Chondrocyte (in vitro differentiated cells): ENCODE results near the gene ANKMY2. TPM values are rescaled to one million over a fixed set of nuclear protein-coding genes. Genes with fewer than 3 reads are reported as not detected.
A peak's percentile ranks its signal among the peaks of the same experiment; 100 is the strongest.
"Not testable (repeated sequence)": the region's sequence is repeated elsewhere in the genome, so short reads cannot be mapped to it uniquely, and the experiment has no call there.

Experiments
- DNase-seq: peaks from one replicate; pipeline ENCODE4 v3.0.0; 2021; ENCODE audit warnings: mixed read lengths, low spot score
- H3K27ac Mint-ChIP-seq: one replicate; pipeline ENCODE4 v1.8.0; 2021; ENCODE audit warnings: mild to moderate bottlenecking, moderate library complexity, mixed read lengths; ENCODE audit not compliant: unreplicated experiment
- H3K27me3 Mint-ChIP-seq: 2 replicates; pipeline ENCODE4 v1.8.0; 2021; ENCODE audit warnings: low read depth, mixed read lengths
- H3K36me3 Mint-ChIP-seq: 2 replicates; pipeline ENCODE4 v1.8.0; 2021; ENCODE audit warnings: low read depth, mixed read lengths
- H3K4me1 Mint-ChIP-seq: 2 replicates; pipeline ENCODE4 v1.8.0; 2021; ENCODE audit warnings: low read depth, mild to moderate bottlenecking, mixed read lengths
- H3K4me3 Mint-ChIP-seq: one replicate; pipeline ENCODE4 v1.8.0; 2021; ENCODE audit warnings: mild to moderate bottlenecking, moderate library complexity, mixed read lengths; ENCODE audit not compliant: unreplicated experiment
- H3K9me3 Mint-ChIP-seq: 2 replicates; pipeline ENCODE4 v1.8.0; 2021; ENCODE audit warnings: low read depth, mixed read lengths
- CTCF ChIP-seq: fragments of 200-600 bp; sonication (generic); IDR thresholded peaks from 2 replicates; pipeline ENCODE4 v1.5.0; 2021; ENCODE audit warnings: antibody characterized with exemption, mild to moderate bottlenecking, moderate library complexity
- total RNA-seq: library from RNA; stranded (reverse); gene quantifications from 3 replicates; pipeline ENCODE4 v1.2.1, GENCODE V29; 2021

The ANKMY2 gene
- total RNA-seq, 1 donor from 2014 or later, result 23.3 TPM

GRCh38 chr7:16599860-16600259 lies 45.7 kb downstream of the ANKMY2 start:
- no peak overlapping the region for H3K27ac Mint-ChIP-seq
- no peaks in the 10 kb centered on the region for H3K27me3 Mint-ChIP-seq
- DNase-seq, result no peak
- H3K4me3 Mint-ChIP-seq, result no peak overlapping the region
- TF ChIP-seq CTCF, result no peak
- peaks cover 27% of the 10 kb centered on the region for H3K36me3 Mint-ChIP-seq
- no peaks in the 10 kb centered on the region for H3K9me3 Mint-ChIP-seq
- H3K4me1 Mint-ChIP-seq, result peaks cover 17% of the 10 kb centered on the region

- H3K4me1 Mint-ChIP-seq, result peaks cover 28% of the 10 kb centered on the region
- DNase-seq, result no peak
- no peaks in the 10 kb centered on the region for H3K27me3 Mint-ChIP-seq
- TF ChIP-seq CTCF, result no peak
- H3K27ac Mint-ChIP-seq, result no peak overlapping the region
- peaks cover 17% of the 10 kb centered on the region for H3K36me3 Mint-ChIP-seq
- H3K9me3 Mint-ChIP-seq, result no peaks in the 10 kb centered on the region
- no peak overlapping the region for H3K4me3 Mint-ChIP-seq
These were observed 47.5 kb downstream of the ANKMY2 start for GRCh38 chr7:16598015-16598414.

- H3K27me3 Mint-ChIP-seq, H3K9me3 Mint-ChIP-seq, H3K36me3 Mint-ChIP-seq, DNase-seq, H3K4me3 Mint-ChIP-seq, H3K27ac Mint-ChIP-seq: not testable (repeated sequence)
- peaks cover 31% of the 10 kb centered on the region for H3K4me1 Mint-ChIP-seq
These were observed 50.0 kb downstream of the ANKMY2 start for GRCh38 chr7:16595596-16595995.

GRCh38 chr7:16594676-16595075 lies 50.9 kb downstream of the ANKMY2 start:
- TF ChIP-seq CTCF, result no peak
- no peak overlapping the region for H3K4me3 Mint-ChIP-seq
- DNase-seq, result no peak

GRCh38 chr7:16594061-16594460 lies 51.5 kb downstream of the ANKMY2 start:
- Mint-ChIP-seq H3K27ac (peak overlapping the region; percentile 74), H3K9me3 (no peaks in the 10 kb centered on the region), H3K27me3 (no peaks in the 10 kb centered on the region), H3K4me1 (peaks cover 41% of the 10 kb centered on the region), H3K4me3 (no peak overlapping the region), H3K36me3 (peaks cover 7% of the 10 kb centered on the region)
- no peak for DNase-seq
- TF ChIP-seq CTCF, result no peak

More at GRCh38 chr7:16594676-16595075, 50.9 kb downstream of the ANKMY2 start:
- Mint-ChIP-seq H3K4me1 (peaks cover 40% of the 10 kb centered on the region), H3K36me3 (peaks cover 7% of the 10 kb centered on the region), H3K27me3 (no peaks in the 10 kb centered on the region), H3K27ac (peak overlapping the region; percentile 74), H3K9me3 (no peaks in the 10 kb centered on the region)

- H3K9me3 Mint-ChIP-seq, result no peaks in the 10 kb centered on the region
- H3K27ac Mint-ChIP-seq, result no peak overlapping the region
- TF ChIP-seq CTCF, result no peak
- H3K36me3 Mint-ChIP-seq, result no peaks in the 10 kb centered on the region
- peaks cover 34% of the 10 kb centered on the region for H3K4me1 Mint-ChIP-seq
- no peak for DNase-seq
- H3K27me3 Mint-ChIP-seq, result no peaks in the 10 kb centered on the region
- H3K4me3 Mint-ChIP-seq, result no peak overlapping the region
These were observed 53.2 kb downstream of the ANKMY2 start for GRCh38 chr7:16592395-16592794.
